ENCODE data around the gene NFIX. TPM values are rescaled to one million over a fixed set of nuclear protein-coding genes. Genes with fewer than 3 reads are reported as not detected.

The NFIX gene
- total and polyA plus RNA-seq, 2 donors (not counting 1 experiment from before 2014, with no cell fraction given) = 0.69 to 5.6 TPM

- ChIA-PET POLR2A (interaction anchor here (0.7 to 3.5 kb wide), 7 partner anchors 15 to 161 kb away, joined by 3 to 21 read pairs (median 6); partner anchors contain the start of genes NACC1 and TRMT1), CTCF (interaction anchor here (0.8 to 4.4 kb wide), 13 partner anchors 14 to 176 kb away, joined by 3 to 28 read pairs (median 5); partner anchors contain the start of gene NACC1)
- WGBS (ENCODE audit: insufficient coverage) = 3% methylated on average over 5 of the region's 7 CpGs
- Histone ChIP-seq H3K4me2 (replicated peaks; ENCODE audit: low read depth, low read length, poor library complexity, severe bottlenecking) (peak overlapping the region; percentile 99), H3K9ac (ENCODE audit: low read length) (peak overlapping the region; percentile 84), H3K27me3 (replicated peaks in 1 of 4; ENCODE audit: control extremely low read depth in 1 of 4, control insufficient read depth in 3 of 4, insufficient read depth in 4 of 4, low read length in 3 of 4) (no peaks in the 10 kb centered on the region), H3K36me3 (replicated peaks in 1 of 2; ENCODE audit: control extremely low read depth in 1 of 2, control insufficient read depth in 1 of 2, extremely low read depth in 1 of 2, insufficient read depth in 2 of 2, low read length in 1 of 2) (peaks cover 3 to 29% of the 10 kb centered on the region in 2 experiments), H4K20me1 (ENCODE audit: control insufficient read depth, insufficient read depth, low read length, poor library complexity, severe bottlenecking) (peaks cover 34% of the 10 kb centered on the region), H2AFZ (ENCODE audit: insufficient read depth, low read depth, low read length, poor library complexity, severe bottlenecking) (peak overlapping the region; percentile 13), H3K4me3 (ENCODE audit: control extremely low read depth in 1 of 5, extremely low read depth in 1 of 5, insufficient read depth in 1 of 5, low read depth in 2 of 5, low read length in 4 of 5) (peak overlapping the region; percentile 92 to 98 (median 96)), H3K4me1 (ENCODE audit: control insufficient read depth in 2 of 2, insufficient read depth in 2 of 2, low read length in 2 of 2) (peaks cover 44 to 72% of the 10 kb centered on the region in 2 donors), H3K9me3 (ENCODE audit: control extremely low read depth in 1 of 3, control insufficient read depth in 2 of 3, insufficient read depth in 1 of 3, low read length in 2 of 3) (peaks cover 0 to 4% (median 0%) of the 10 kb centered on the region in 3 donors), H3K27ac (ENCODE audit: low read length in 2 of 2) (peak overlapping the region; percentile 83 to 100), H3K79me2 (ENCODE audit: control insufficient read depth, insufficient read depth, low read length) (peaks cover 51% of the 10 kb centered on the region)
- Mint-ChIP-seq H3K27ac (peak overlapping the region; percentile 100), H3K27me3 (no peaks in the 10 kb centered on the region), H3K4me3 (peak overlapping the region; percentile 97), H3K4me1 (peaks cover 72% of the 10 kb centered on the region), H3K9me3 (ENCODE audit: insufficient read depth) (no peaks in the 10 kb centered on the region)
- TF ChIP-seq CTCF (IDR thresholded peaks at IDR 0.05) = peak; percentile 3
- no peak for TF ChIP-seq EZH2 (IDR thresholded peaks at IDR 0.05; ENCODE audit: borderline replicate concordance, insufficient read depth, low read depth, low read length, poor library complexity, severe bottlenecking)
- intact Hi-C loops (cut with micrococcal nuclease) = loop anchor here (5.0 kb wide), 5 partner anchors 160 to 1280 kb away; partner anchors contain the start of genes ADGRE5 and RFX1
- no peak for DNase-seq
- ATAC-seq (ENCODE audit: low read depth) = no peak
These were observed 106.5 kb downstream of the NFIX start for GRCh38 chr19:13101590-13102415.

DNA sequence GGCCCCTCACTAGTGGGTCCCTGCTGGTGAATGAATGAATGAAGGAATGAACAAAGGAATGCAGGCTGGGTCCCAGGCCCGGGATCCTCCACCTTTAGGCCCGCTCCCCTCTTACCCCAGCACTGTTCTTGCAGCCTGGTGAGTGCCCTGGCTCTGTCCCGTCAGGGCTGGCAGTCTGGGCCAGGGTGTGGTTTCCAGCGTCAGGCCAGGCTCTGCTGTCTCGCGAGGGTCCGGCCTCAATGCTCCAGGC, 107.1 kb downstream of the NFIX start:
- DNase-seq = no peak

More for the DNA sequence above, 107.1 kb downstream of the NFIX start:
- CTCF ChIA-PET = interaction anchor here (2.2 to 4.4 kb wide), 2 partner anchors 53 to 110 kb away, joined by 5 to 28 read pairs; no protein-coding TSS in a partner anchor
- Mint-ChIP-seq H3K27me3 (no peaks in the 10 kb centered on the region), H3K27ac (peak overlapping the region; percentile 100), H3K4me3 (peak overlapping the region; percentile 97), H3K4me1 (peaks cover 70% of the 10 kb centered on the region), H3K9me3 (ENCODE audit: insufficient read depth) (no peaks in the 10 kb centered on the region)
- H3K4me3 ChIP-seq (ENCODE audit: control extremely low read depth in 1 of 5, extremely low read depth in 1 of 5, insufficient read depth in 1 of 5, low read depth in 2 of 5, low read length in 4 of 5) = peak overlapping the region; percentile 92 to 98 (median 96)
- no peak for TF ChIP-seq CTCF (IDR thresholded peaks at IDR 0.05)
- TF ChIP-seq EZH2 (IDR thresholded peaks at IDR 0.05; ENCODE audit: borderline replicate concordance, insufficient read depth, low read depth, low read length, poor library complexity, severe bottlenecking) = no peak
- H3K27ac ChIP-seq (ENCODE audit: low read length in 2 of 2) = peak overlapping the region; percentile 83 to 100
- ATAC-seq (ENCODE audit: low read depth) = no peak
- H3K4me1 ChIP-seq (ENCODE audit: control insufficient read depth in 2 of 2, insufficient read depth in 2 of 2, low read length in 2 of 2) = peaks cover 44 to 75% of the 10 kb centered on the region in 2 donors
- H3K36me3 ChIP-seq (replicated peaks in 1 of 2; ENCODE audit: control extremely low read depth in 1 of 2, control insufficient read depth in 1 of 2, extremely low read depth in 1 of 2, insufficient read depth in 2 of 2, low read length in 1 of 2) = peaks cover 3 to 30% of the 10 kb centered on the region in 2 experiments
- peaks cover 34% of the 10 kb centered on the region for H4K20me1 ChIP-seq (ENCODE audit: control insufficient read depth, insufficient read depth, low read length, poor library complexity, severe bottlenecking)
- H2AFZ ChIP-seq (ENCODE audit: insufficient read depth, low read depth, low read length, poor library complexity, severe bottlenecking) = peak overlapping the region; percentile 13
- intact Hi-C loops (cut with micrococcal nuclease) = loop anchor here (5.0 kb wide), 5 partner anchors 160 to 1280 kb away; partner anchors contain the start of genes ADGRE5 and RFX1
- peaks cover 0 to 4% (median 0%) of the 10 kb centered on the region in 3 donors for H3K9me3 ChIP-seq (ENCODE audit: control extremely low read depth in 1 of 3, control insufficient read depth in 2 of 3, insufficient read depth in 1 of 3, low read length in 2 of 3)
- H3K9ac ChIP-seq (ENCODE audit: low read length) = peak overlapping the region; percentile 84
- peak overlapping the region; percentile 99 for H3K4me2 ChIP-seq (replicated peaks; ENCODE audit: low read depth, low read length, poor library complexity, severe bottlenecking)
- H3K27me3 ChIP-seq (replicated peaks in 1 of 4; ENCODE audit: control extremely low read depth in 1 of 4, control insufficient read depth in 3 of 4, insufficient read depth in 4 of 4, low read length in 3 of 4) = no peaks in the 10 kb centered on the region
- POLR2A ChIA-PET = interaction anchor here (0.7 to 3.8 kb wide), 4 partner anchors 7 to 53 kb away, joined by 3 to 107 read pairs (median 33); partner anchors contain the start of genes NACC1 and TRMT1
- WGBS (ENCODE audit: insufficient coverage) = 0% methylated on average over 7 of the region's 7 CpGs
- peaks cover 48% of the 10 kb centered on the region for H3K79me2 ChIP-seq (ENCODE audit: control insufficient read depth, insufficient read depth, low read length)
